ENCODE results near the gene ISYNA1. TPM values are rescaled to one million over a fixed set of nuclear protein-coding genes. Genes with fewer than 3 reads are reported as not detected.

ISYNA1 gene
- total and polyA plus RNA-seq, 2 of the 8 experiments (the other 6 are each of a cell fraction or from before 2014, with no cell fraction given), result 207 to 264 TPM

- H3K4me2 ChIP-seq (ENCODE audit: insufficient read depth in 1 of 2, low read depth in 2 of 2, low read length in 2 of 2), result no peak overlapping the region
- DNase-seq (ENCODE audit: low read depth in 1 of 2, low spot score in 2 of 2), result no peak
- no peak overlapping the region for H2BK20ac ChIP-seq (ENCODE audit: low read length)
- no peak overlapping the region for H3K18ac ChIP-seq (ENCODE audit: extremely low read depth, low read length)
- H3K79me1 ChIP-seq (ENCODE audit: low read depth, low read length), result peaks cover 10% of the 10 kb centered on the region
- peaks cover 5 to 20% of the 10 kb centered on the region in 2 experiments for H4K20me1 ChIP-seq (replicated peaks in 1 of 2; ENCODE audit: control insufficient read depth in 1 of 2, insufficient read depth in 2 of 2, low read length in 2 of 2)
- no peak overlapping the region for H3K9ac ChIP-seq (replicated peaks in 1 of 4; ENCODE audit: extremely low read depth in 1 of 4, low read depth in 3 of 4, low read length in 3 of 4)
- H3K9me3 ChIP-seq (ENCODE audit: insufficient read depth in 2 of 2, low read depth in 1 of 2, low read length in 1 of 2), result no peaks in the 10 kb centered on the region
- peaks cover 0 to 1% (median 0%) of the 10 kb centered on the region in 4 experiments; a peak in 2 of 7 replicates for H3K4me1 ChIP-seq (replicated peaks in 1 of 4; ENCODE audit: control insufficient read depth in 3 of 4, insufficient read depth in 4 of 4, low read length in 3 of 4)
- no peak overlapping the region for H3K4ac ChIP-seq (replicated peaks; ENCODE audit: insufficient read length, low read depth, low read length)
- H3K23me2 ChIP-seq (ENCODE audit: low read depth, low read length), result no peaks in the 10 kb centered on the region
- no peak overlapping the region for H4K5ac ChIP-seq (ENCODE audit: insufficient read length, low read depth, low read length)
- no peak overlapping the region for H3K27ac ChIP-seq (ENCODE audit: low read depth, low read length)
- ChIA-PET CTCF (ENCODE audit: partially characterized antibody) (interaction anchor here (0.6 to 11.1 kb wide), 15 partner anchors 9 to 374 kb away, joined by 3 to 213 read pairs (median 5); partner anchors contain the start of gene REX1BD), POLR2A (ENCODE audit: partially characterized antibody) (interaction anchor here (0.6 to 1.6 kb wide), 6 partner anchors 9 to 279 kb away, joined by 3 to 4 read pairs (median 3); partner anchors contain the start of gene UBA52)
- no peak overlapping the region for H2AFZ ChIP-seq (ENCODE audit: low read length)
- no peak overlapping the region for H2BK12ac ChIP-seq (ENCODE audit: low read depth, low read length)
- H3K14ac ChIP-seq (ENCODE audit: insufficient read length), result no peak overlapping the region
- H2AK5ac ChIP-seq (ENCODE audit: low read depth, low read length), result no peak overlapping the region
- H3K79me2 ChIP-seq (ENCODE audit: control insufficient read depth in 1 of 2, insufficient read depth in 2 of 2, low read length in 2 of 2), result peaks cover 0 to 8% of the 10 kb centered on the region in 2 experiments; a peak in 1 of 4 replicates
- no peak overlapping the region for H3K23ac ChIP-seq (ENCODE audit: insufficient read length)
- no peak overlapping the region for H4K91ac ChIP-seq (replicated peaks; ENCODE audit: insufficient read length, low read length)
- 92% methylated on average over 7 of the region's 8 CpGs; no CpG with 5 or more reads in 1 of the 2 experiments for WGBS, 2 experiments (ENCODE audit: extremely low coverage in 1 of 2, insufficient coverage in 1 of 2, insufficient read length in 1 of 2, insufficient replicate concordance in 2 of 2, low coverage in 1 of 2, low lambda C conversion rate in 2 of 2, missing lambda C conversion rate in 1 of 2)
- H2BK15ac ChIP-seq (ENCODE audit: low read length), result no peak overlapping the region
- no peak overlapping the region for H2BK120ac ChIP-seq (replicated peaks; ENCODE audit: low read depth, low read length)
- no peak for FAIRE-seq
- no peak overlapping the region for H3K4me3 ChIP-seq (ENCODE audit: extremely low read depth in 1 of 4, insufficient read depth in 2 of 4, low read depth in 3 of 4, low read length in 4 of 4)
- no peaks in the 10 kb centered on the region for H3K27me3 ChIP-seq (replicated peaks in 1 of 4; ENCODE audit: control insufficient read depth in 3 of 4, extremely low read depth in 1 of 4, insufficient read depth in 3 of 4, low read length in 3 of 4)
- no peaks in the 10 kb centered on the region for H3K36me3 ChIP-seq (ENCODE audit: control insufficient read depth in 2 of 4, insufficient read depth in 4 of 4, low read length in 3 of 4)
- H4K8ac ChIP-seq (ENCODE audit: extremely low read depth, insufficient read depth, low read length), result no peak overlapping the region
- H2BK5ac ChIP-seq (ENCODE audit: low read depth, low read length), result no peak overlapping the region
- no peak overlapping the region for H3K56ac ChIP-seq (replicated peaks; ENCODE audit: insufficient read length, low read depth, low read length)
- TF ChIP-seq ZNF274 (IDR thresholded peaks at IDR 0.05; ENCODE audit: borderline replicate concordance, extremely low read depth, low read length) (no peak), NANOG (IDR thresholded peaks at IDR 0.05; ENCODE audit: insufficient read depth, low read depth, low read length, poor library complexity, severe bottlenecking) (no peak)
Observed at GRCh38 chr19:18473706-18474087, 35.8 kb upstream of the ISYNA1 start.
